SJCRH30 (cell line): ENCODE data around the gene RIPOR3. TPM values are rescaled to one million over a fixed set of nuclear protein-coding genes. Genes with fewer than 3 reads are reported as not detected.
"Not testable (repeated sequence)": the region's sequence is repeated elsewhere in the genome, so short reads cannot be mapped to it uniquely, and the experiment has no call there.

Experiments used
- DNase-seq, 2 experiments: peaks; one replicate each; pipeline ENCODE4 v3.0.0-alpha.2; 2015 to 2020
- H3K27ac ChIP-seq: fragments of 250-450 bp; sonication (Bioruptor Pico); 2 replicates; pipeline ENCODE4 v1.5.1; 2020; ENCODE audit warnings: mild to moderate bottlenecking, moderate library complexity
- H3K27me3 ChIP-seq: fragments of 250-450 bp; sonication (Bioruptor Pico); 2 replicates; pipeline ENCODE4 v1.5.1; 2020; ENCODE audit warnings: mild to moderate bottlenecking, moderate library complexity
- H3K36me3 ChIP-seq: fragments of 250-450 bp; sonication (Bioruptor Pico); 2 replicates; pipeline ENCODE4 v1.5.1; 2020; ENCODE audit warnings: mild to moderate bottlenecking, moderate library complexity
- H3K4me1 ChIP-seq: fragments of 250-450 bp; sonication (Bioruptor Pico); 2 replicates; pipeline ENCODE4 v1.5.1; 2020; ENCODE audit warnings: mild to moderate bottlenecking, moderate library complexity
- H3K4me3 ChIP-seq: fragments of 250-450 bp; sonication (Bioruptor Pico); 2 replicates; pipeline ENCODE4 v1.5.1; 2020; ENCODE audit warnings: mild to moderate bottlenecking, moderate library complexity
- H3K9me3 ChIP-seq: fragments of 250-450 bp; sonication (Bioruptor Pico); replicated peaks from 2 replicates; pipeline ENCODE4 v1.5.1; 2020; ENCODE audit warnings: mild to moderate bottlenecking, moderate library complexity
- total RNA-seq: library from RNA; depleted of rRNA; stranded (reverse); fragments of >200 nt; shearing (Covaris generic); gene quantifications from 2 replicates; pipeline ENCODE4 v1.2.3, GENCODE V29; 2014

RIPOR3 gene
- total RNA-seq, 1 experiment from 2014 or later, result 2.6 TPM

GRCh38 chr20:50701041-50701963 lies 10.0 kb upstream of the RIPOR3 start:
- Histone ChIP-seq H3K9me3 (no peaks in the 10 kb centered on the region), H3K4me1 (peaks cover 2% of the 10 kb centered on the region; the same call in 1 of the 2 replicates), H3K27ac (no peak overlapping the region), H3K4me3 (no peak overlapping the region), H3K36me3 (no peaks in the 10 kb centered on the region), H3K27me3 (peaks cover 36% of the 10 kb centered on the region)
- DNase-seq, result no peak

GRCh38 chr20:50699688-50700087 lies 8.3 kb upstream of the RIPOR3 start:
- H3K4me3 ChIP-seq, result no peak overlapping the region
- DNase-seq, result no peak
- peaks cover 34% of the 10 kb centered on the region for H3K27me3 ChIP-seq
- no peaks in the 10 kb centered on the region for H3K9me3 ChIP-seq
- H3K27ac ChIP-seq, result no peak overlapping the region
- H3K4me1 ChIP-seq, result peaks cover 2% of the 10 kb centered on the region; the same call in 1 of the 2 replicates
- no peaks in the 10 kb centered on the region for H3K36me3 ChIP-seq

GRCh38 chr20:50698255-50698654 lies 6.9 kb upstream of the RIPOR3 start:
- not testable (repeated sequence) for H3K4me3 ChIP-seq, H3K36me3 ChIP-seq, H3K9me3 ChIP-seq, H3K4me1 ChIP-seq, H3K27ac ChIP-seq, DNase-seq
- peaks cover 35% of the 10 kb centered on the region for H3K27me3 ChIP-seq

GRCh38 chr20:50695135-50695872 lies 4.0 kb upstream of the RIPOR3 start:
- no peaks in the 10 kb centered on the region for H3K36me3 ChIP-seq
- no peak for DNase-seq
- no peak overlapping the region for H3K4me3 ChIP-seq
- H3K4me1 ChIP-seq, result peaks cover 9% of the 10 kb centered on the region; the same call in 1 of the 2 replicates
- no peaks in the 10 kb centered on the region for H3K9me3 ChIP-seq
- no peak overlapping the region for H3K27ac ChIP-seq
- H3K27me3 ChIP-seq, result peaks cover 42% of the 10 kb centered on the region

DNA sequence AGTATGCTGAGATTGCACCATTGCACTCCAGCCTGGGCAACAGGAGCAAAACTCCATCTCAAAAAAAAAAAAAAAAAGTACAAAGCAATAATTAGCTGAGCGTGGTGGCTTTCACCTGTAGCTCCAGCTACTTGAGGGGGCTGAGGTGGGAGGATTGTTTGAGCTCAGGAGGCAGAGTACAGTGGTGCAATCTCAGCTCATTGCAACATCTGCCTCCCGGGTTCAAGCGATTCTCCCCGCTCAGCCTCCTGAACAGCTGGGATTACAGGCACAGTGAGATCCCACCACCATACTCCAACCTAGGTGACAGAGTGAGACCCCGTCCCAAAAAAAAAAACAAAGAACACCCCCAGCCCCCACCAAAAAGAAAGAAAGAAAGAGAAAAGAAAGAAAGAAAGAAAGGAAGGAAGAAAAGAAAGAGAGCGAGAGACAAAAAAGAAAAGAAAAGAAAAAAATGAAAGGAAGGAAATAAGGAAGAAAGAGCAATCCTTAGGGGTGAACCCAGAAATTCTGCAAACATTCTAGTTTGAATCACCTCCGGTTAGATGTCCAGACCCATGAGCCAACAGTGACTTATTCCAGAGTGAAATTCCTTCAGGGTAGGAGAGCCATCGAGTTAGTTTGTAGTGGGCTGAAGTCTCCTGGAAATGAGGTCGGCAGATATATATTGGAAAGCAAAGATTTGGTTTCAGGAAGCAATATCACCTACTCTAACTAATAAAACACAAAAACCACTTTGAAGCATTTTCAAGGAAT lies 3.2 kb upstream of the RIPOR3 start:
- no peak for DNase-seq
- Histone ChIP-seq H3K9me3 (no peaks in the 10 kb centered on the region), H3K4me3 (no peak overlapping the region), H3K27ac (no peak overlapping the region), H3K27me3 (peaks cover 44% of the 10 kb centered on the region), H3K36me3 (no peaks in the 10 kb centered on the region), H3K4me1 (peaks cover 14% of the 10 kb centered on the region)

- Histone ChIP-seq H3K4me3 (no peak overlapping the region), H3K36me3 (no peaks in the 10 kb centered on the region), H3K27me3 (peaks cover 46% of the 10 kb centered on the region), H3K27ac (no peak overlapping the region), H3K4me1 (peaks cover 14% of the 10 kb centered on the region), H3K9me3 (no peaks in the 10 kb centered on the region)
- DNase-seq, result no peak
These were observed 1.7 kb upstream of the RIPOR3 start for GRCh38 chr20:50693001-50693400.

- Histone ChIP-seq H3K27me3 (peaks cover 46% of the 10 kb centered on the region), H3K4me3 (no peak overlapping the region), H3K9me3 (no peaks in the 10 kb centered on the region), H3K4me1 (peaks cover 14% of the 10 kb centered on the region), H3K27ac (no peak overlapping the region), H3K36me3 (no peaks in the 10 kb centered on the region)
- DNase-seq, result no peak
These were observed 1.2 kb upstream of the RIPOR3 start for GRCh38 chr20:50692552-50692933.

- H3K9me3 ChIP-seq, result no peaks in the 10 kb centered on the region
- peaks cover 14% of the 10 kb centered on the region for H3K4me1 ChIP-seq
- no peak for DNase-seq
- peaks cover 46% of the 10 kb centered on the region for H3K27me3 ChIP-seq
- no peak overlapping the region for H3K27ac ChIP-seq
- H3K4me3 ChIP-seq, result peak overlapping the region; percentile 14
- no peaks in the 10 kb centered on the region for H3K36me3 ChIP-seq
These were observed 520 bp upstream of the RIPOR3 start for GRCh38 chr20:50691573-50692551.

- Histone ChIP-seq H3K27ac (no peak overlapping the region), H3K4me3 (no peak overlapping the region), H3K9me3 (no peaks in the 10 kb centered on the region), H3K27me3 (peaks cover 43% of the 10 kb centered on the region), H3K36me3 (no peaks in the 10 kb centered on the region), H3K4me1 (peaks cover 14% of the 10 kb centered on the region)
- DNase-seq, result no peak
These were observed 1.3 kb downstream of the RIPOR3 start for GRCh38 chr20:50689864-50690649.

GRCh38 chr20:50688256-50688975 lies 2.9 kb downstream of the RIPOR3 start:
- Histone ChIP-seq H3K9me3 (no peaks in the 10 kb centered on the region), H3K4me3 (no peak overlapping the region), H3K27me3 (peaks cover 40% of the 10 kb centered on the region), H3K4me1 (peaks cover 14% of the 10 kb centered on the region), H3K27ac (no peak overlapping the region), H3K36me3 (no peaks in the 10 kb centered on the region)
- no peak for DNase-seq

DNA sequence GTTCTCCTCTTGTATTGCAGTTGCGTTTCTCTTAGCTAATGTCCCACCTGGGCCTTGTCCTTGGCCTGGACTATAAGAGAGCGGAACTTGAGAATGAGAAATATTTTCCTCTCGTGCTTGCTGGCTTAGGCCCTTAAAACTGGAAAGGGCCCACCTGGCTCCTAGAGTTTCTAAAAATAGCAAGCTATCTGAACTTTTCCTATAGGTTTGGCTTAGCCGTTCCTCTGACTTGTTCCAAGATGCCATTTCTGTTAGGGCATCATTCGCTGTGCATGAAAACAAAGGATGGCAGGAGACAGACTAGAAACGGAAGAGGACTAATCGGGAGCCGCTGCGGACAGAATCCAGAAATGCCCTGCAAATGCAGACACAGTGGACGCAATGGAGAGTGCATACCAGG lies 4.5 kb downstream of the RIPOR3 start:
- Histone ChIP-seq H3K27ac (no peak overlapping the region), H3K4me3 (no peak overlapping the region), H3K36me3 (no peaks in the 10 kb centered on the region), H3K4me1 (peaks cover 14% of the 10 kb centered on the region), H3K27me3 (peaks cover 24% of the 10 kb centered on the region), H3K9me3 (no peaks in the 10 kb centered on the region)
- DNase-seq, result no peak

DNA sequence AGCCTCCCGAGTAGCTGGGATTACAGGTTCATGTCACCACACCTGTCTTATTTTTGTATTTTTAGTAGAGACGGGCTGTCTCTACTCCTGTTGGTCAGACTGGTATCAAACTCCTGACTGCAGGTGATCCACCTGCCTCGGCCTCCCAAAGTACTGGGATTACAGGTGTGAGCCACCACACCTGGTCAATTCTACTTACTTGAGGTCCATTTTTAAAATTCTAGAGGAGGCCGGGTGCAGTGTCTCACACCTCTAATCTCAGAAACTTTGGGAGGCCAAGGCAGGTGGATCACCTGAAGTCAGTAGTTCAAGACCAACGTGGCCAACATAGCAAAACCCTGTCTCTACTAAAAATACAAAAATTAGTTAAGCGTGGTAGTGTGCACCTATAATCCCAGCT lies 7.8 kb downstream of the RIPOR3 start:
- H3K4me3 ChIP-seq, result no peak overlapping the region
- DNase-seq, result no peak
- H3K36me3 ChIP-seq, result no peaks in the 10 kb centered on the region
- no peaks in the 10 kb centered on the region for H3K9me3 ChIP-seq
- no peaks in the 10 kb centered on the region for H3K27me3 ChIP-seq
- H3K4me1 ChIP-seq, result peaks cover 9% of the 10 kb centered on the region; the same call in 1 of the 2 replicates
- H3K27ac ChIP-seq, result no peak overlapping the region
